CMK (cell line): ENCODE measurements around the gene PJA2.
A peak's percentile ranks its signal among the peaks of the same experiment; 100 is the strongest.

Experiments used
- DNase-seq: peaks from one replicate; pipeline ENCODE4 v3.0.0-alpha.2; 2010; ENCODE audit warnings: low read depth

The PJA2 gene

DNA sequence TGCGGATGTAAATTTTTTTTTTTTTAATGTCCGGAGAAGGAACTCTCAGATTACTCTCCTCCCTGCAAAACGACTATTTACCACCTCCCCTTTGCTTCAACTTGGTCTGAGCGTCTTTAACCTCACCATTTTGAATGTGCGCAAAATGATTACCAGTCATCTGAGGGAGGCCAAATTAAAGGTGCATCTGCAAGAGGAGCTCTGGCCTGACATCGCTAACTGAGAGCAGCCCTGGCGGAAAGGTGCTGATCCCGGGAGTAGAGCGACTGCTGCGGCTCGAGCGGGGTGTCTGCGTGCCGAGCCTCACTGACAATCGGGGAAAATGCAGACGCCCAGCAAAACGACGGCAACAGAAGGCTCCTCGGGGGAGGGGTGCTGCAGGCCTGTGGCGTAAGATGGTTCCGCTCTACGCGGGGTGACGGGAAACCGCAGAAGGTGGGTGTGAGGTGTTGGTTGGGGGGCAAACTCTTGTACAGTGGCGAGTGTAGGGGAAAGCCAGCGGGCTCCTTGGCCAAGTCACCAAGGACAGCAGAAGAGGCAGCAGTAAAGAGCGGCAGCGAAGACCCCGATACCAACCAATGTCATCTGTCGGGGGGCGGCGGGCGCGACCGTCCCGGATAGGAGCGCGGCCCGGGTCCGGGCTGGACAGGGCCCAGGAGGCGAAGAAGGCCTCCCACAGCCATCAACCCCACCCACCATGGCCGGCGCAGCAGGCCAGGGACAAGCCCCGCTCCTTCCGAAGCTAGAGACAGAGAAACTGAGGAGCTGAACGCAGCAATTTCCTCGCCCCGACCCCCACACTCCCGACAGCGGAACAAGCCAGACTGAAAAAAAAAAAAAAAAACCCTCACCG, 557 bp downstream of the PJA2 start:
- DNase-seq, result peak; percentile 66

DNA sequence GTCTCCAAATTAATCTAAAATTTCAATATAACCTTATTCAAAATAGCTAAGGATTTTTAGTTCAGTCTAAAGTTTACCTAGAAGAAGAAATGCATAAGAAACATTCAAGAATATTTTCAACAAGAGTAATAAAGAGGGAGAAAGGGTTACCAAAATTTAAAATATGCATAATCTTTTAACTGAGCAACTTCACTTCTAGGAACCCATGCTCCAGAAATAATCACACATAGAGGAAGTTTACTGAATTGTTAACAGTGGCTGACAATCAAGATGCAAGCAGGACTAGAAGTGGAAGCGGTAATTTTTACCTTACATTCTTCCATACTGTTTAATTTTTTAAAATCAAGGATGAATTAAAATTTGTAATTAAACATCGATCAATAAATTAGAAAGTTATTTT, 1.9 kb downstream of the PJA2 start:
- DNase-seq, result no peak

- DNase-seq, result no peak
These were observed 3.1 kb downstream of the PJA2 start for GRCh38 chr5:109406719-109407118.

GRCh38 chr5:109404428-109404960, 5.3 kb downstream of the PJA2 start:
- no peak for DNase-seq

DNA sequence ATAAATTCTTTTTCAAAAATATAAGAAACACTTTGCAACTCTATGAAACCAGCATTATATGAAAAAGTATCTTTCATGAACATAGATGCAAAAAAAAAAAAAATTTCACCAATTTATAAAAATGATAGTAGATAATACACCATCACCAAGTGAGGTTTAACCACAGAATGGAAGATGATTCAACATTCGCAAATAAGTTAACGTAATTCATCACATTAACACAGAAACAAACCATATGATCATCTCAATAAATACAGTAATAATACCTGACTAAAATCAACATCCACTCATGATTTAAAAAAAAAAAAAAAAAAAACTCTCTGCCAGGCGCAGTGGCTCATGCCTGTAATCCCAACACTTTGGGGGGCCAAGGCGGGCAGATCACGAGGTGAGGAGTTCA, 6.3 kb downstream of the PJA2 start:
- no peak for DNase-seq

GRCh38 chr5:109399092-109399759, 10.5 kb downstream of the PJA2 start:
- DNase-seq, result no peak

DNA sequence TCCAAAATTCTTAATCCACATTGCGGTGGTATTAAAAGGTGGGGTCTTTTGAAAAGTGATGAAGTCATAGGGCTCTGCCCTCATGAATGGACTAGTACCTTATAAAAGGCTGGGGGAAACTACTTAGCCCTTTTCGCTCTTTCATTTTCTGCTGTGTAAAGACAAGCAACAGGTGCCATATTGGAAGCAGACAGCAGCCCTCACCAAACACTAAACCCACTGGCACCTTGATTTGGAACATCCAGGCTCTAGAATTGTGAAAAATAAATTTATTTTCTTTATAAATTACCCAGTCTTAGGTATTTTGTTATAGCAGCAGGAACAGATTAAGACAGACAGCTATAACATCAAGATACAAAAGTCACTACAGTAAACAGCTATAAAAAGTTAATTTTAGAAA, 12.8 kb downstream of the PJA2 start:
- no peak for DNase-seq

DNA sequence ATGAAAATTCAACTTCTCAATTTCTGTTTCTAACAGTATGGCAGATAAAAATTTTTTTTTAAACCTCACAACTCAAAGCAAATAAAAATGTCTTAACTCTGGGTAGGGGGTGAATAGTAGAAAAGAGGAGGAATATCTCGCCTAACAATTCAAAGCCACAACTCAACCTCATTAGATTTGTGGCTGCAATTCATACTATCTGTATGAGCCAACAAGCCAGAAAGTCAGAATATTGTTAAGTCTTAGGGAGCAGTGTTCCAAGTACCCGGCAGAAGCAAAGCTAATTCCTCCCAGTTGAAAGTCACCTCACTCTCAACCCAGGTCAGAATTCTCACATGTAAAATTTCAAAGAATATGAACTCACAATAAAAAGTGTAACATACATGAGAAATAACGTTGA, 15.0 kb downstream of the PJA2 start:
- DNase-seq, result peak; percentile 20

DNA sequence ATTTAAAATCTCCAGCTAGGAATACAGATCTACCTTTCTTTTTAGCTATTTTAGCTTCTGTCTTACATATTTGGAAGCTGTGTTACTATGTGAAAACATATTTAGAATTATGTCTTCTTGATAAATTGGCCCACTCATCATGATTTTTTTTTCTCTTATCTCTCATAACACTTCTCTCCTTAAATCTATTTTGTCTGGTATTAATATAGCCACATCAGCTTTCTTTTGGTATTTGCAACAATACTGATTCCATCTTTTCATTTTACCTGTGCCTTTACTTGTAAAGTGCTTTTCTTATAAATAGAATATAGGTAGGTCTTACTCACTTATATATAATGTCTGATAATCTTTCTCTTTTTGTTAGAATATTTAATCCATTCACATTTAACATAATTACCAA, 19.6 kb downstream of the PJA2 start:
- no peak for DNase-seq

DNA sequence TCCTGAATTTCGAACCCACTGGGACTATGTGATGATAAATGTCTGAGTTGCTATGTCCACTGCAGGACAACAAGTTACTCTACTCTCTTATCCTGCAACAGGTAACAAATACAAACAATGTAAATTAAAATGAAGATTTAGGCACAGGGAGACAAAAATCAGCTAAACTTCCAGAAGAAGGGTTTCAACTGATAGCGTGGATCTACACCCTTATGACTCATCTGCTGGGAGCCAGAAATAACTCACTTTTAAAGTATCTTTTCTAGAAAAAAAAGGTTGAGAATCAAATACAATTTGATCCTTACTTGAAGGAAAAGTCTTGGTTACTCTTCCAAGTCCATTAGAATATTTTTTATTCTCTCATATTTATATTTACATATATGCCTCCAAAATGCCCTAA, 21.4 kb downstream of the PJA2 start:
- DNase-seq, result no peak

DNA sequence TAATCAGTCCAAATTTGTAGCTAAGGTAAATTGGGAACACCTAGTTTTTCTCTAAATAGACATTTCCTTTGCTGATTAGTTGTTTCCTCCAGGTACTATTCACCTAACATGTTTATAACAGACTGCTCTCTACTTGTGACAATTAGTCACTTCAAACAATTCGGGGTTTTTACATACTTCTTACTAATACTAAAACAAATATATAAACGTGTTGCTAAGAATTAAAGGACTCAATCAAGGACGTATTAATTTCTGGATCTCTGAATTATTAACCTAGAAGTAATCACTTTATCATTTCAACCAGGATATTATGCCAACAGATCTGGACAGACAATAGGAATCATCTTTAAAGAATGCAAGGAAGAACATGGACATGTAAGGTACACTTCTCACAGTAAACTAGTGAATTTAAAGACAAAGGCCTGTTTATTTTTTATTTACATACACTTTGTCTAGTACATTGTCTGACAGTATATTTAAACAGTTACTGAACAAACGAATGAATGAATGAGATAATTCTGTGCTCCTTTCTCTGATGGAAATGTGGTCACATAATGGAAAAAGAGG, 22.3 kb downstream of the PJA2 start:
- no peak for DNase-seq

DNA sequence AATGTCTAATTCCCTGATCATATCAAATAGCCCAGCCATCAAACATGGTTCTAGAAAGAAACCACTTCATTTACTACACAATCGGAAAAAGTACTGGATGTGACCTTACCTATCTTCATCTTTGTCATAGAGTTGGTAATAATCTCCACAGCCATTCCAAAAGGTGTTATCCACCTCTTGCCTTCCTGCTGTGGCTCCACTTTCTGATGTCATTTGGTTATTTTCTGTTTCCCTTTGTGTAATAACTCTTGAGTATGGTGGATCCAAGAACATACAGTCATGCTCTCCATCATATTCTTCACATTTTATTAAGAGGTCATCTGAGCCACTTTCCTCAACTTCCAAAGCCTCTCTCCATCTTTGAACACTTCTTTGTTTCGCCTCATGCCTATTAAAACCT, 31.7 kb downstream of the PJA2 start:
- DNase-seq, result no peak

GRCh38 chr5:109374625-109375024, 35.1 kb downstream of the PJA2 start:
- no peak for DNase-seq

GRCh38 chr5:109373932-109374331, 35.8 kb downstream of the PJA2 start:
- DNase-seq, result no peak

GRCh38 chr5:109370343-109370742, 39.4 kb downstream of the PJA2 start:
- no peak for DNase-seq

- DNase-seq, result no peak
These were observed 44.1 kb downstream of the PJA2 start for GRCh38 chr5:109365653-109366052.

DNA sequence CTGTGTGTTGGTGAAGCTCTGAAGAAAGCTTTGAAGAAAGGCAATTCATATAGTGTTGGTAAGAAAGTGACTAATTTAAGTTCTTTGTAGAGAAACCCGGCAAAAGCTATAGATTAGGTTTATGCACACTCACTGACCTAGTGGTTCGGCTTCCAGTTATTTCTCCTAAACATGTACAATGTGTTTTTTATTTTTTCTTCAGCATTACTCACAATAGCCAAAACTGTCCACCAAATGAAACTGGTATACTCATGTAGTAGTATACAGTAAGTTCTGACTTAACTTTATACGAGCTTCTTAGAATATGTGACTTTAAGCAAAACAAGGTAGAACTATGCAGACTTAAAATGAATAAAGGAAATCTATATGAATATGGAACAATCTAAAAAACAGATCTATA, 44.8 kb downstream of the PJA2 start:
- DNase-seq, result no peak

DNA sequence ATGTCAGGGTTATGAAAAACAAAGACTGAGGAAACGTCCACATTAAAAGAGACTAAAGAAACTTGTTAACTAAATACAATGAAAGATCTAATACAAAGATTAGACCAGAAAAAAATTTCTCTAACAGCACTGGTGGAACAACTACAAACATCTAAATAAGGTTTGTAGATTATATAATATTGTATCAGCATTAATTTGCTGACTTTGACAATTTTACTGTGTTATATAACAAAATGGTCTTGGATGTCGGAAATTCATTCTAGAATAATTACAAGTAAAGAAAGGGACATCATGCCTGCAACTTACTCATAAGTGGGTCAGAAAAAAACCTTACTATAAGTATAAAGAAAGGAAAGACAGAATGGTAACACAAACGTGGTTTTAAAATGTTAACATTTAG, 50.1 kb downstream of the PJA2 start:
- no peak for DNase-seq

DNA sequence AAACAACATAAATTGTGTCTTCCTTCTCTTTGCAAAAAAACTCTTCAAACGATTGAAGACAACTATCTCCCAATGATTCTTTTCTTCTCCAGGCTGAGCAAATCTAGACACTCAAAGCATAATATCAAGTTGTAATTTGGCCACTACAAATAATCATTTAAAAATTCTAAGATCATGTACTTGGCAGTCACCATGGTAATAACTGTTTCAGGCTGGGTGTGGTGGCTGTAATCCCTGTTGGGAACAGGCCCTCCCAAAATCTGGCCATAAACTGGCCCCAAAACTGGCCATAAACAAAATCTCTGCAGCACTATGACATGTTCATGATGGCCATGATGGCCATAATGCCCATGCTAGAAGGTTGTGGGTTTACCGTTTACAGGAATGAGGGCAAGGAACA, 52.0 kb downstream of the PJA2 start:
- DNase-seq, result no peak

- DNase-seq, result no peak
These were observed 55.0 kb downstream of the PJA2 start for GRCh38 chr5:109354761-109355160.

DNA sequence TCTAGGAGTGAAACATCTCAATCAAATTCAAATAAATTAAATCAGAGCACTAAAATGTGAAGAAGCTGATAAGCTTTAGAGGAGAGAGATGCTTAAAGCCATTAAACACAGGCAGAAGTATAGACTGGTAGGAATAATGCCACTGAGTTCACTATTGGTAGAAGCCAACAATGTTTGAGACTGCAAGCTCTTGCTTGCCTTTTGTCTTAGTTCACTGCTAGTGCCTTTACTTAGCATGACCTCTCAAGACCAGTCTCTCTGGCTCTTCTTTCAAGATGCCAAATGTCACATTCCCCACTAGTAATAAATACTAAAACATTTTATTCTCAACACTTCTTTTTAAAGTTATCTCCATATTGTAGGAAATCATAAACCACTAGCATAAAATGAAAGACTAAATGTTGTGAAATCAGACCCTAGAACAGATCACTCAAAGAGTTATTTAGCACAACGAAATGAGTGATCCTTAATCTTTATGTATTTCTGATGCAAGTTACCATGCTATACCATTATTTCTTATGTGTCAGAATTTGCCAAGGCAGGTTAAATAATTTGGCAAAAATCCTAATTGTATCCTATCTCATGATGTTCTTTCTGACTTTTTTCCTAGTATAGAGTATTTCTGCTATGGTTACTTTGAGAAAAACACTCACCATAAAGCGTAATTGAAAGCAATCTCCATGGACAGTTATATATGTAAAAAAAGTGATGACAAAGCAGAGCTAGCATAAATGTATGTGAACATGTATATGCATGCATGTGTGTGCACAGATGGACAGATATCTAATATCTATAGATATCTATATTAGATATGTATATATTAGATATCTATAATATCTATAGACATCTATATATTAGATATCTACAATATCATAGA, 57.5 kb downstream of the PJA2 start:
- no peak for DNase-seq
